Ovary (tissue), 9 donors: ENCODE data around the gene NRXN3. TPM values are rescaled to one million over a fixed set of nuclear protein-coding genes. Genes with fewer than 3 reads are reported as not detected.

ENCODE experiments used
- DNase-seq, 5 donors: peaks; one replicate each; pipeline ENCODE4 v3.0.0-alpha.2; 2019 to 2020
- H3K27ac ChIP-seq, 2 donors: fragments of 200-600 bp; one replicate each; pipeline versions ENCODE4 v1.5.1 to v1.8.0; 2019 to 2022
- H3K27me3 ChIP-seq: fragments of 200-600 bp; one replicate; pipeline ENCODE4 v1.8.0; 2022
- H3K36me3 ChIP-seq: fragments of 200-600 bp; sonication (generic); one replicate; pipeline ENCODE4 v1.5.1; 2019
- H3K4me1 ChIP-seq: one replicate; pipeline ENCODE4 v1.8.1; 2013; ENCODE audit warnings: mild to moderate bottlenecking, moderate library complexity; ENCODE audit not compliant: insufficient read depth
- H3K4me3 ChIP-seq: fragments of 200-600 bp; sonication (generic); one replicate; pipeline ENCODE4 v1.5.1; 2017
- H3K9me3 ChIP-seq, 2 donors: fragments of 200-600 bp in 1 of 2; sonication (generic) in 1 of 2; one replicate each; pipeline versions ENCODE4 v1.5.1 to v1.8.1; 2013 to 2019; ENCODE audit warnings: mild to moderate bottlenecking in 1 of 2, moderate library complexity in 1 of 2
- EP300 ChIP-seq: sonication (generic); formaldehyde crosslinking; IDR thresholded peaks from one replicate; pipeline ENCODE4 v1.6.1; 2017; ENCODE audit warnings: antibody characterized with exemption
- POLR2A ChIP-seq: fragments of 450-650 bp; IDR thresholded peaks from one replicate; pipeline ENCODE4 v1.6.1; 2017; ENCODE audit warnings: antibody characterized with exemption, mild to moderate bottlenecking, moderate library complexity
- WGBS, 3 donors: extraction: QIAGEN DNeasy Blood & Tissue Kit in 1 of 3; methylation state at CpG; one replicate each; pipeline versions ENCODE4 v1.1.5 to v1.1.7; 2013 to 2017; 5-methylcytosine and 5-hydroxymethylcytosine counted together
- intact Hi-C, 4 donors: fragments of 100-400 bp; cut with DNase I; formaldehyde crosslinking; loops; one replicate each; pipeline versions ENCODE4 v1.11.0 to v1.15.1; 2022 to 2023
- polyA plus RNA-seq, 2 donors: library from polyadenylated mRNA; stranded (reverse); fragments of 200-250 nt in 1 of 2; fragments of 350-450 nt in 1 of 2; fragmentation: Illumina TruSeq in 1 of 2; extraction: RNeasy Lipid Tissue Mini Kit (QIAGEN cat#74804) in 1 of 2; gene quantifications; one replicate each; pipeline ENCODE4 v1.2.3, GENCODE V29; 2013 to 2014
- total RNA-seq, 7 donors: library from RNA; depleted of rRNA in 2 of 7; stranded (reverse); fragments of >200 nt in 2 of 7; fragmentation: NEBNext Ultra II Directional in 3 of 7; extraction: Animal tissue kit (Norgen Biotek cat#: 25700) in 3 of 7; gene quantifications; one replicate each; pipeline versions ENCODE4 v1.1.0 to v1.2.4, GENCODE V29; 2016 to 2023
- TF ChIP-seq, protein P1 (sequence below), 3 donors: fragments of 450-650 bp in 2 of 3; fragments of 200-600 bp in 1 of 3; IDR thresholded peaks; one replicate each; pipeline versions ENCODE4 v1.5.1 to v1.8.0; 2016 to 2022; ENCODE audit warnings: antibody characterized with exemption in 3 of 3, mild to moderate bottlenecking in 1 of 3
- donor health status: DM: no; HTN: no; CAD: no; lungs with moderate emphysema.
- donor health status: DM: no; HTN: no; CAD: no.
- donor health status: Bipolar disorder and iron deficiency.
- donor health status: DM: yes; HTN: yes; CAD: no.
- donor health status: DM: no; HTN: no; CAD: no.
- donor health status: DM: yes; HTN: yes; CAD: no.

Gene NRXN3
- total and polyA plus RNA-seq, 9 donors = 0.28 to 6.2 (median 0.82) TPM

GRCh38 chr14:79331830-79332229 is 1161.7 kb downstream of the NRXN3 start:
- intact Hi-C loops = no loop called here

DNA sequence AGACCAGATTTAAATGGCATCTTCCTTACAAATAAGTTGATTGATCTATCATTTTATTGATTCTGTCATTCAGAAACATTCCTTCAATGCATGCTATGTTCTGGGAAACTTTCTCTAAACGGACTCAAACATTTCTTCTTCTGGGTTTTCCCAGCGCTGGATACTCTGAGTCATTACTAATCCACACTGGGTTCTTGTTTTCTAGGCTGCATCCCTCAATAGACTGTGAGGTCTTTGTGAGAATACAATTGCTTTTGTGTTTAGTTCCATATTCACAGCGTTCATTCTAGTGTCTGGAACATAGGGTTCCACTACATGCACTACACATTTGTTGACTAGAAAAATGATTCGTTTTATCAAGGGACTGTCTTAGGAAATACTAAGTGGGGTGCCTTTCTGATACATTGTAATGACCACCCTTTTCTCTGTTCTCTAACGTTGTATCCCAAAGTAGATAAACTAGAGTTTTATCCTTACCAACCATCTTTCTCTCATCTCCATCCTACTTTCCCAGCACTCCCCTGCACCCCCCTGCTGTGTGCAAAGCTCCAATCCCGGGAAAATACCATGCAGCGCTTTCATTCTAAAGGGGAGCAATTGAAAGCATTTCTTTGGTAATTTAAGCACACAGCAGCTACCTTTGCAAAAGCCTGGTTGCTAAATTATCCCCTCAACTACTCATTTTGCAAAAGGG is 1162.5 kb downstream of the NRXN3 start:
- intact Hi-C loops = no loop called here
- no peak for DNase-seq
- no peak overlapping the region for H3K27ac ChIP-seq
- no peak for TF ChIP-seq POLR2A
- whole genome bisulfite sequencing, 3 donors = 53 to 71% (median 61%) methylated on average over 7 of the region's 7 CpGs
- no peaks in the 10 kb centered on the region for H3K4me1 ChIP-seq
- no peak overlapping the region for H3K4me3 ChIP-seq
- H3K36me3 ChIP-seq = no peaks in the 10 kb centered on the region
- no peaks in the 10 kb centered on the region for H3K9me3 ChIP-seq
- H3K27me3 ChIP-seq = no peaks in the 10 kb centered on the region

More at GRCh38 chr14:79331830-79332229, 1161.7 kb downstream of the NRXN3 start:
- no peak for TF ChIP-seq EP300
- TF ChIP-seq, protein P1, sequence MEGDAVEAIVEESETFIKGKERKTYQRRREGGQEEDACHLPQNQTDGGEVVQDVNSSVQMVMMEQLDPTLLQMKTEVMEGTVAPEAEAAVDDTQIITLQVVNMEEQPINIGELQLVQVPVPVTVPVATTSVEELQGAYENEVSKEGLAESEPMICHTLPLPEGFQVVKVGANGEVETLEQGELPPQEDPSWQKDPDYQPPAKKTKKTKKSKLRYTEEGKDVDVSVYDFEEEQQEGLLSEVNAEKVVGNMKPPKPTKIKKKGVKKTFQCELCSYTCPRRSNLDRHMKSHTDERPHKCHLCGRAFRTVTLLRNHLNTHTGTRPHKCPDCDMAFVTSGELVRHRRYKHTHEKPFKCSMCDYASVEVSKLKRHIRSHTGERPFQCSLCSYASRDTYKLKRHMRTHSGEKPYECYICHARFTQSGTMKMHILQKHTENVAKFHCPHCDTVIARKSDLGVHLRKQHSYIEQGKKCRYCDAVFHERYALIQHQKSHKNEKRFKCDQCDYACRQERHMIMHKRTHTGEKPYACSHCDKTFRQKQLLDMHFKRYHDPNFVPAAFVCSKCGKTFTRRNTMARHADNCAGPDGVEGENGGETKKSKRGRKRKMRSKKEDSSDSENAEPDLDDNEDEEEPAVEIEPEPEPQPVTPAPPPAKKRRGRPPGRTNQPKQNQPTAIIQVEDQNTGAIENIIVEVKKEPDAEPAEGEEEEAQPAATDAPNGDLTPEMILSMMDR (IDR thresholded peaks at IDR 0.05) = no peak
- no peak for TF ChIP-seq POLR2A
- no peaks in the 10 kb centered on the region for H3K27me3 ChIP-seq
- no peaks in the 10 kb centered on the region for H3K36me3 ChIP-seq
- no peaks in the 10 kb centered on the region for H3K4me1 ChIP-seq
- 62 to 74% (median 66%) methylated on average over 4 of the region's 4 CpGs for WGBS, 3 donors
- no peaks in the 10 kb centered on the region for H3K9me3 ChIP-seq
- no peak overlapping the region for H3K4me3 ChIP-seq
- no peak for DNase-seq
- no peak overlapping the region for H3K27ac ChIP-seq

GRCh38 chr14:79333198-79333546 is 1163.0 kb downstream of the NRXN3 start:
- Histone ChIP-seq H3K9me3 (no peaks in the 10 kb centered on the region), H3K4me1 (no peaks in the 10 kb centered on the region), H3K27ac (no peak overlapping the region), H3K36me3 (no peaks in the 10 kb centered on the region), H3K4me3 (no peak overlapping the region), H3K27me3 (no peaks in the 10 kb centered on the region)
- TF ChIP-seq, protein P1 (IDR thresholded peaks at IDR 0.05) = no peak
- no peak for TF ChIP-seq EP300
- no peak for TF ChIP-seq POLR2A
- intact Hi-C loops = no loop called here
- DNase-seq = no peak
- 15 to 37% (median 24%) methylated on average over 1 of the region's 1 CpG for WGBS, 3 donors

DNA sequence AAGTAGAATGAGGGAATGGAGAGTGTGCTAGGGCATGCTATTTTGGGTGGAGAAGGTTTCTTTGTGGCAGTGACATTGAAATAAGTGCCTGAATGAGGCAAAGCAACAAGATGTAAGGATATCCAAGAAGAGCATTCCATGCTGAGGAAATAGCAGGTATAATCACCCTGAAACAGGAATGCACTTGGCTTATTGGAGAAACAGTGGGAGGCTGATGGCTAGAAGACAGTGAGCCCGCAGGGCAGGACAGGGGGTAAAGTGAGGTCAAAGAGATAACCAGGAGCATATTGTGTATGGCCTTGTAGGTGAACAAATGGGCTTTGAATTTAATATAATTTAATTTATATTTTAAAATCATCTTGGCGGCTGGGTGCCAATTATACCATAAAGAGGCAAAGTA is 1164.1 kb downstream of the NRXN3 start:
- no peaks in the 10 kb centered on the region for H3K36me3 ChIP-seq
- no peak overlapping the region for H3K27ac ChIP-seq
- no peaks in the 10 kb centered on the region for H3K27me3 ChIP-seq
- H3K4me1 ChIP-seq = no peaks in the 10 kb centered on the region
- intact Hi-C loops = no loop called here
- H3K4me3 ChIP-seq = no peak overlapping the region
- H3K9me3 ChIP-seq = no peaks in the 10 kb centered on the region
- no peak for DNase-seq
- TF ChIP-seq POLR2A = no peak
- no peak for TF ChIP-seq EP300
- TF ChIP-seq, protein P1 (IDR thresholded peaks at IDR 0.05) = no peak
- WGBS, 3 donors = 78 to 81% (median 80%) methylated on average over 2 of the region's 2 CpGs

GRCh38 chr14:79337761-79338160 is 1167.6 kb downstream of the NRXN3 start:
- intact Hi-C loops = no loop called here
- H3K4me3 ChIP-seq = no peak overlapping the region
- WGBS, 3 donors = 74 to 80% (median 75%) methylated on average over 3 of the region's 3 CpGs
- H3K4me1 ChIP-seq = no peaks in the 10 kb centered on the region
- no peak overlapping the region for H3K27ac ChIP-seq
- no peak for DNase-seq
- no peaks in the 10 kb centered on the region for H3K9me3 ChIP-seq
- TF ChIP-seq EP300 (no peak), POLR2A (no peak)
- TF ChIP-seq, protein P1 (IDR thresholded peaks at IDR 0.05) = no peak
- H3K27me3 ChIP-seq = no peaks in the 10 kb centered on the region
- no peaks in the 10 kb centered on the region for H3K36me3 ChIP-seq
